ENCODE measurements around the gene SLC44A4. TPM values are rescaled to one million over a fixed set of nuclear protein-coding genes. Genes with fewer than 3 reads are reported as not detected.

Gene SLC44A4
- total and polyA plus RNA-seq, 9 of the 15 experiments (the other 6 are each of a cell fraction or from before 2014, with no cell fraction given): 7.9 to 18.6 (median 11.2) TPM

DNA sequence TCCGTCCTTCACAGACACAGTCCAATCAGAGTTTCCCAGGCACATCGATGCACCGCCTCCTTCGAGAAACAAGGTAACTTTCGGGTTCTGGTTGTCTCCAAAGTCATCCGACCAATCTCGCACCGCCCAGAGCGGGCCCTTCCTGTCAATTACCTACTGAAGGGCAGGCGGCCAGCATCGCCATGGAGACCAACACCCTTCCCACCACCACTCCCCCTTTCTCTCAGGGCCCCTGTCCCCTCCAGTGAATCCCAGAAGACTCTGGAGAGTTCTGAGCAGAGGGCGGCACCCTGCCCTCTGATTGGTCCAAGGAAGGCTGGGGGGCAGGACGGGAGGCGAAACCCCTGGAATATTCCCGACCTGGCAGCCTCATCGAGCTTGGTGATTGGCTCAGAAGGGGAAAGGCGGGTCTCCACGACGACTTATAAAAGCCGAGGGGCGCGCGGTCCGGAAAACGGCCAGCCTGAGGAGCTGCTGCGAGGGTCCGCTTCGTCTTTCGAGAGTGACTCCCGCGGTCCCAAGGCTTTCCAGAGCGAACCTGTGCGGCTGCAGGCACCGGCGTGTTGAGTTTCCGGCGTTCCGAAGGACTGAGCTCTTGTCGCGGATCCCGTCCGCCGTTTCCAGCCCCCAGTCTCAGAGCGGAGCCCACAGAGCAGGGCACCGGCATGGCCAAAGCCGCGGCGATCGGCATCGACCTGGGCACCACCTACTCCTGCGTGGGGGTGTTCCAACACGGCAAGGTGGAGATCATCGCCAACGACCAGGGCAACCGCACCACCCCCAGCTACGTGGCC, 51.3 kb downstream of the SLC44A4 start, which contains the start of gene HSPA1B (continued):
- TF ChIP-seq, protein P1, sequence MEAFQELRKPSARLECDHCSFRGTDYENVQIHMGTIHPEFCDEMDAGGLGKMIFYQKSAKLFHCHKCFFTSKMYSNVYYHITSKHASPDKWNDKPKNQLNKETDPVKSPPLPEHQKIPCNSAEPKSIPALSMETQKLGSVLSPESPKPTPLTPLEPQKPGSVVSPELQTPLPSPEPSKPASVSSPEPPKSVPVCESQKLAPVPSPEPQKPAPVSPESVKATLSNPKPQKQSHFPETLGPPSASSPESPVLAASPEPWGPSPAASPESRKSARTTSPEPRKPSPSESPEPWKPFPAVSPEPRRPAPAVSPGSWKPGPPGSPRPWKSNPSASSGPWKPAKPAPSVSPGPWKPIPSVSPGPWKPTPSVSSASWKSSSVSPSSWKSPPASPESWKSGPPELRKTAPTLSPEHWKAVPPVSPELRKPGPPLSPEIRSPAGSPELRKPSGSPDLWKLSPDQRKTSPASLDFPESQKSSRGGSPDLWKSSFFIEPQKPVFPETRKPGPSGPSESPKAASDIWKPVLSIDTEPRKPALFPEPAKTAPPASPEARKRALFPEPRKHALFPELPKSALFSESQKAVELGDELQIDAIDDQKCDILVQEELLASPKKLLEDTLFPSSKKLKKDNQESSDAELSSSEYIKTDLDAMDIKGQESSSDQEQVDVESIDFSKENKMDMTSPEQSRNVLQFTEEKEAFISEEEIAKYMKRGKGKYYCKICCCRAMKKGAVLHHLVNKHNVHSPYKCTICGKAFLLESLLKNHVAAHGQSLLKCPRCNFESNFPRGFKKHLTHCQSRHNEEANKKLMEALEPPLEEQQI (IDR thresholded peaks at IDR 0.05): no peak
- TF ChIP-seq NFIC (IDR thresholded peaks at IDR 0.05) (no peak), FOXK2 (conservative IDR thresholded peaks at IDR 0.05 in 1 of 2, IDR thresholded peaks at IDR 0.05 in 1 of 2; ENCODE audit: low read depth in 2 of 2) (no peak), RBM14 (IDR thresholded peaks at IDR 0.05; ENCODE audit: borderline replicate concordance, insufficient read depth, low read depth, low read length) (peak; percentile 83; the same call in 1 of the 2 replicates), ZSCAN32 (CRISPR knock-in tag; IDR thresholded peaks at IDR 0.05) (0 out of 2 replicates have a peak, but pooled peaks have one; percentile 61), TEAD2 (tag; IDR thresholded peaks at IDR 0.05) (no peak), NFIX (CRISPR knock-in tag; IDR thresholded peaks at IDR 0.05; ENCODE audit: low read depth) (0 out of 2 replicates have a peak, but pooled peaks have one; percentile 13), POLR2A (conservative IDR thresholded peaks at IDR 0.05) (peak; percentile 100), SP2 (IDR thresholded peaks at IDR 0.05; ENCODE audit: extremely low read depth, low read depth, low read length, poor library complexity, severe bottlenecking) (peak; percentile 50), YBX1 (IDR thresholded peaks at IDR 0.05) (no peak), FOXJ3 (CRISPR knock-in tag; IDR thresholded peaks at IDR 0.05) (no peak), CXXC5 (CRISPR knock-in tag; IDR thresholded peaks at IDR 0.05) (peak; percentile 73), NR2F6 (CRISPR knock-in tag; IDR thresholded peaks at IDR 0.05) (peak; percentile 92), ZNF133 (CRISPR knock-in tag; IDR thresholded peaks at IDR 0.05) (peak; percentile 90; the same call in 1 of the 2 replicates)
- TF ChIP-seq, protein P2, sequence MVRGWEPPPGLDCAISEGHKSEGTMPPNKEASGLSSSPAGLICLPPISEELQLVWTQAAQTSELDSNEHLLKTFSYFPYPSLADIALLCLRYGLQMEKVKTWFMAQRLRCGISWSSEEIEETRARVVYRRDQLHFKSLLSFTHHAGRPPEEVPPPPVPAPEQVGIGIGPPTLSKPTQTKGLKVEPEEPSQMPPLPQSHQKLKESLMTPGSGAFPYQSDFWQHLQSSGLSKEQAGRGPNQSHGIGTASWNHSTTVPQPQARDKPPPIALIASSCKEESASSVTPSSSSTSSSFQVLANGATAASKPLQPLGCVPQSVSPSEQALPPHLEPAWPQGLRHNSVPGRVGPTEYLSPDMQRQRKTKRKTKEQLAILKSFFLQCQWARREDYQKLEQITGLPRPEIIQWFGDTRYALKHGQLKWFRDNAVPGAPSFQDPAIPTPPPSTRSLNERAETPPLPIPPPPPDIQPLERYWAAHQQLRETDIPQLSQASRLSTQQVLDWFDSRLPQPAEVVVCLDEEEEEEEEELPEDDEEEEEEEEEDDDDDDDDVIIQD (CRISPR knock-in tag; IDR thresholded peaks at IDR 0.05): peak; percentile 85
- TF ChIP-seq, protein P3, sequence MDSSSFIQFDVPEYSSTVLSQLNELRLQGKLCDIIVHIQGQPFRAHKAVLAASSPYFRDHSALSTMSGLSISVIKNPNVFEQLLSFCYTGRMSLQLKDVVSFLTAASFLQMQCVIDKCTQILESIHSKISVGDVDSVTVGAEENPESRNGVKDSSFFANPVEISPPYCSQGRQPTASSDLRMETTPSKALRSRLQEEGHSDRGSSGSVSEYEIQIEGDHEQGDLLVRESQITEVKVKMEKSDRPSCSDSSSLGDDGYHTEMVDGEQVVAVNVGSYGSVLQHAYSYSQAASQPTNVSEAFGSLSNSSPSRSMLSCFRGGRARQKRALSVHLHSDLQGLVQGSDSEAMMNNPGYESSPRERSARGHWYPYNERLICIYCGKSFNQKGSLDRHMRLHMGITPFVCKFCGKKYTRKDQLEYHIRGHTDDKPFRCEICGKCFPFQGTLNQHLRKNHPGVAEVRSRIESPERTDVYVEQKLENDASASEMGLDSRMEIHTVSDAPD (CRISPR knock-in tag; IDR thresholded peaks at IDR 0.05): peak; percentile 59; the same call in 1 of the 2 replicates
- TF ChIP-seq, protein P4, sequence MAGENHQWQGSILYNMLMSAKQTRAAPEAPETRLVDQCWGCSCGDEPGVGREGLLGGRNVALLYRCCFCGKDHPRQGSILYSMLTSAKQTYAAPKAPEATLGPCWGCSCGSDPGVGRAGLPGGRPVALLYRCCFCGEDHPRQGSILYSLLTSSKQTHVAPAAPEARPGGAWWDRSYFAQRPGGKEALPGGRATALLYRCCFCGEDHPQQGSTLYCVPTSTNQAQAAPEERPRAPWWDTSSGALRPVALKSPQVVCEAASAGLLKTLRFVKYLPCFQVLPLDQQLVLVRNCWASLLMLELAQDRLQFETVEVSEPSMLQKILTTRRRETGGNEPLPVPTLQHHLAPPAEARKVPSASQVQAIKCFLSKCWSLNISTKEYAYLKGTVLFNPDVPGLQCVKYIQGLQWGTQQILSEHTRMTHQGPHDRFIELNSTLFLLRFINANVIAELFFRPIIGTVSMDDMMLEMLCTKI (IDR thresholded peaks at IDR 0.05; ENCODE audit: partially characterized antibody): no peak
- TF ChIP-seq, protein P5, sequence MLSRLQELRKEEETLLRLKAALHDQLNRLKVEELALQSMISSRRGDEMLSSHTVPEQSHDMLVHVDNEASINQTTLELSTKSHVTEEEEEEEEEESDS (CRISPR knock-in tag; IDR thresholded peaks at IDR 0.05): no peak
